Measurements from ENCODE around the gene CLEC16A. TPM values are rescaled to one million over a fixed set of nuclear protein-coding genes. Genes with fewer than 3 reads are reported as not detected.
A peak's percentile ranks its signal among the peaks of the same experiment; 100 is the strongest.
"Not testable (repeated sequence)": the region's sequence is repeated elsewhere in the genome, so short reads cannot be mapped to it uniquely, and the experiment has no call there.

The CLEC16A gene
- total RNA-seq, 2 experiments from 2014 or later: 25.5 to 26.7 TPM

- H3K27me3 Mint-ChIP-seq: no peaks in the 10 kb centered on the region
- no peak overlapping the region for H3K4me3 Mint-ChIP-seq
- intact Hi-C loops (cut with micrococcal nuclease): no loop called here
- H3K27ac Mint-ChIP-seq: no peak overlapping the region
- no peak for DNase-seq
- CTCF ChIA-PET: interaction anchor here (0.5 to 2.4 kb wide), 4 partner anchors 13 to 267 kb away, joined by 3 to 16 read pairs (median 4); no protein-coding TSS in a partner anchor
- no peaks in the 10 kb centered on the region for H3K9me3 Mint-ChIP-seq
- H3K4me1 Mint-ChIP-seq (ENCODE audit: low read depth): peaks cover 69% of the 10 kb centered on the region
- H3K36me3 Mint-ChIP-seq: peaks cover 19% of the 10 kb centered on the region
- POLR2A ChIA-PET: interaction anchor here (0.8 to 1.2 kb wide), 2 partner anchors 19 to 193 kb away, joined by 3 to 9 read pairs; partner anchors contain the start of gene NUBP1
Observed at GRCh38 chr16:10936272-10936984, 7.9 kb upstream of the CLEC16A start.

DNA sequence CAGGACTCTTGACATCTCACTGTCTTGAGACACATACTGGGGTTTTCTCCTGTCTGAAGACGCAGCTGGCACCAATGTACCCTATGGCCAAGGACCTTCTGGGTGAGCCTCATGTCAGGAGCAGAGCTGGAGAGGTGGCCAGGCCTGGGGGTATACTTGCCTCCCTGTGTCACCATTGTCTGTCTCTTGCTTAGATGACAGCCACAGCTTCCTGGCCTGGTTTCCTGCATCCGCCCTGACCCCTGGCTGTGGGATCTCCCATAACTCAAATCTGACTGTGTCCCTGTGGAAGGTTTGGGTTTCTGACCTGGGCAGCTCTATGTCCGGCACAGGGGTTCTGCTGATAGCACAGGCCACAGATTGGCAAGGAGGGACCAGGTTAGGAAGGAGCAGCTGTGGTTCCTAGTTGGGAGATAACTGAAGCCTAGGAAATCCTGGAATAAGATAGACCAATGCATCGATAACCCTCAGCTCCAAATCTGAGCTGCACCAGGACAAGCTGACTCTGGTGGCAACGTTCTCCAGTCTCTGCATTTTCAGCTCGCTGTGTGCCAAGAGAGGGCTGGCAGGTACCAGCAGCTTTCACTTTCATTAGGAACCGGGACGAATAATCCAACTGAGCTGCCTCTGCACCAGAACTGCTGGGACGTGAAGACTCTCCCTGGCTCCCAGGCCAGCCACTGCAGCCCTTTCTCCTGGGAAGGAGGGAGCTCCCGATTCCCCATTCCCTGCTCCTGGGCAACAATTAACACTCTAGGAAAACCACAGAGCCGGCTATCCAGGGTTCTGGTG is 7.1 kb upstream of the CLEC16A start:
- CTCF ChIA-PET: interaction anchor here (0.5 to 2.4 kb wide), 7 partner anchors 14 to 422 kb away, joined by 3 to 16 read pairs (median 3); no protein-coding TSS in a partner anchor
- intact Hi-C loops (cut with micrococcal nuclease): no loop called here
- H3K4me3 Mint-ChIP-seq: peak overlapping the region; percentile 41
- peaks cover 17% of the 10 kb centered on the region for H3K36me3 Mint-ChIP-seq
- H3K4me1 Mint-ChIP-seq (ENCODE audit: low read depth): peaks cover 69% of the 10 kb centered on the region
- no peaks in the 10 kb centered on the region for H3K27me3 Mint-ChIP-seq
- POLR2A ChIA-PET: interaction anchor here (0.8 to 1.2 kb wide), 2 partner anchors 18 to 193 kb away, joined by 3 to 9 read pairs; partner anchors contain the start of gene NUBP1
- no peak overlapping the region for H3K27ac Mint-ChIP-seq
- no peaks in the 10 kb centered on the region for H3K9me3 Mint-ChIP-seq
- no peak for DNase-seq

DNA sequence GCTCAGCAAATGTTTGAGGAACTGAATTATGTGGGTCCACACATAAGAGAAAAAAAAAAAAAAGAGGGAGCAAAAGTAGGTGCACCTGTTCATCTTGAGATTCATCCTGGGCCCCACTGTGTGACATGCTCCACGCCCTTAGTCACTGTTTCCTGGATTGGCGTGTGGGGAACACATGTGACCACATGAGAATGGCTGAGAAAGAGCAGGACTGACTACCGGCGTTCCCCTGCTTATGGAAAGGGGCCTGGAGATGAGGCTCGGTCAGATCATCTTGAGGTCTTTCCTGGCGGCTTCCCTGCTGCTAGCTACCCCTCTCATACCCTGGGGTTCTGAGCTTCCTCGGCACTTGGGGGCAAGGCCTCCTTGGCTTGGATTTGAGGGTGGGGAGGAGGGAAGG is 6.0 kb upstream of the CLEC16A start:
- DNase-seq: peak; percentile 82
- peaks cover 74% of the 10 kb centered on the region for H3K4me1 Mint-ChIP-seq (ENCODE audit: low read depth)
- intact Hi-C loops (cut with micrococcal nuclease): loop anchor here (2.0 kb wide), 1 partner anchor 68 kb away; no protein-coding TSS in a partner anchor
- peak overlapping the region; percentile 92 for H3K4me3 Mint-ChIP-seq
- no peaks in the 10 kb centered on the region for H3K27me3 Mint-ChIP-seq
- H3K36me3 Mint-ChIP-seq: peaks cover 17% of the 10 kb centered on the region
- H3K9me3 Mint-ChIP-seq: no peaks in the 10 kb centered on the region
- CTCF ChIA-PET: interaction anchor here (1.6 to 2.6 kb wide), 2 partner anchors 16 to 423 kb away, joined by 4 to 11 read pairs; no protein-coding TSS in a partner anchor
- H3K27ac Mint-ChIP-seq: peak overlapping the region; percentile 64
- POLR2A ChIA-PET: interaction anchor here (1.2 kb wide), 1 partner anchor 195 kb away, joined by 3 read pairs; the partner anchor contains the start of gene NUBP1

GRCh38 chr16:10938796-10939648 is 5.3 kb upstream of the CLEC16A start:
- Mint-ChIP-seq H3K4me1 (ENCODE audit: low read depth) (peaks cover 77% of the 10 kb centered on the region), H3K27ac (peak overlapping the region; percentile 64), H3K4me3 (peak overlapping the region; percentile 92), H3K9me3 (no peaks in the 10 kb centered on the region), H3K36me3 (peaks cover 17% of the 10 kb centered on the region), H3K27me3 (no peaks in the 10 kb centered on the region)
- no peak for DNase-seq
- intact Hi-C loops (cut with micrococcal nuclease): loop anchor here (2.0 kb wide), 1 partner anchor 68 kb away; no protein-coding TSS in a partner anchor
- ChIA-PET POLR2A (interaction anchor here (1.2 kb wide), 1 partner anchor 195 kb away, joined by 3 read pairs; the partner anchor contains the start of gene NUBP1), CTCF (interaction anchor here (0.7 to 2.6 kb wide), 3 partner anchors 17 to 424 kb away, joined by 4 to 11 read pairs (median 5); no protein-coding TSS in a partner anchor)

- Mint-ChIP-seq H3K27ac (peak overlapping the region; percentile 2), H3K4me1 (ENCODE audit: low read depth) (peaks cover 72% of the 10 kb centered on the region), H3K4me3 (peak overlapping the region; percentile 92), H3K27me3 (no peaks in the 10 kb centered on the region), H3K36me3 (peaks cover 17% of the 10 kb centered on the region), H3K9me3 (no peaks in the 10 kb centered on the region)
- CTCF ChIA-PET: interaction anchor here (0.7 to 2.6 kb wide), 4 partner anchors 18 to 425 kb away, joined by 4 to 11 read pairs (median 6); no protein-coding TSS in a partner anchor
- DNase-seq: no peak
- intact Hi-C loops (cut with micrococcal nuclease): loop anchor here (2.0 to 5.0 kb wide), 4 partner anchors 21 to 978 kb away; partner anchors contain the start of gene GSPT1
- POLR2A ChIA-PET: no interaction called here
Observed at GRCh38 chr16:10939649-10940234, 4.6 kb upstream of the CLEC16A start.

DNA sequence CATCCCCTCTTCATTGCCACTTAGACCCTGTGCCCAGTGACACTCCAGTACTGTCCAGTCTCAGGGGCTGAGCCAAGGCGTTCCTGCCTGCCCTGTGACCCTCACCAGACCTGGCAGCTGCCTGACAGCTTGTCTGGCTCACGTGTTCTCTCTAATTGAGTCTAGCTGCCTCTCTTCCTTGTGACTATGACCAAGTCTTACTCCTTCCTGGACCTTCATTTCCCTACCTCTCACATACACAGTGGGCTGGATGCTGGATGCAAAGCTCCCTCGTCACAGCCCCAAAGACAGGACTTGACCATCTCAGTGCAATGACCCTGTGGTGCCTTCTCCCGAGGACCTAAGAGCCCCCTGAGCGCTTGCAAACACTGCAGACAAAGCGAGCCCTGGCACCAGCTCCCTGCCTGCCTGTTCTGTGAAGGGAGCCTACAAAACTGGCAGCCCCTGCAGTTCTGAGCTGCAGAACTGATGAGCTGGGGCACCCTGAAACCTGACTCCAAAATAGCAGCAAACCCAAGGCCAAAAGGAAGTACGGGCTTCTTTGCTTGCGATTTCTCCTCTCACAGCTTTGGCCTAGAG is 3.8 kb upstream of the CLEC16A start:
- DNase-seq: peak; percentile 27
- peak overlapping the region; percentile 79 for H3K27ac Mint-ChIP-seq

DNA sequence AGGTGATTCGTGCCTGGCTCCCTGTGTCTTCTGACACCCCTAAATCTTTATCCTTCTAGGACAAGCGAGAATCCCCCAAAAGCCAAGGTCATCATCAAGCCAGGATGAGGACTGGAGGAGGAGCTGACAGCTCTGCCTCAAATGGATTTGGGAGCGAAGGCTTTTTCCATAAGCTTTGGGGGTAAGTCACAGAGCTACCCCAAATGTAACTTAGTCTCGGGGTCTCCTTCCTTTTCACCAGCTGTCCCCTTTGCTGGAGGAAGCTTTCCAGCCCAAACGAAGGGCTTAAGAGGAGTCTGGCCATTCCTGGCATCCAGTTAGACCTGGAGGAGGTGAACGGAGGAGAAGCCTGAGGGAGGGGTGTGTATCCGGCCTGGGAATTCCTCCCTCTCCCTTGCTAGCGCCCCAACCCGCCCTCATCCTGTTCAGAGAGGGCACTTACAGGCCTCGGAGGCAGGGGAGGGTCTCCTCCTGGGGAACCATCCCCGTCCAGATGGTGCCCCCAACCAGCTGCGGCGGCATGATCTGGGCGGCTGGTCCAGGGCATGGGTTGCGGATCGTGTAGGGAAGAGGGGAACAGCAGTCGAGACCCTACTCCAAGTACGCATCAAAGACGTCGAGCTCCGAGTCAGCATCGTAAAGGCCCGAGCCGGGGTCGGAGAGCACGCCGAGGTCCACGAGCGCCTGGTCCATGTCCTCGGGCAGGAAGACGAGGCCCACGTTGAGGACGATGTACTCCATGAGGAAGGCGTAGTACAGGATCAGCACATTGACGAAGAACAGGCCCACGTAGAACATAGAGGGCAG is 3.0 kb upstream of the CLEC16A start:
- peaks cover 73% of the 10 kb centered on the region for H3K4me1 Mint-ChIP-seq (ENCODE audit: low read depth)
- POLR2A ChIA-PET: interaction anchor here (0.7 to 1.2 kb wide), 3 partner anchors 46 to 310 kb away, joined by 3 to 6 read pairs (median 3); partner anchors contain the start of gene NUBP1
- H3K36me3 Mint-ChIP-seq: peaks cover 14% of the 10 kb centered on the region
- intact Hi-C loops (cut with micrococcal nuclease): loop anchor here (2.0 to 5.0 kb wide), 3 partner anchors 23 to 976 kb away; partner anchors contain the start of gene GSPT1
- CTCF ChIA-PET: interaction anchor here (0.6 to 2.6 kb wide), 5 partner anchors 12 to 593 kb away, joined by 3 to 11 read pairs (median 3); no protein-coding TSS in a partner anchor
- peak overlapping the region; percentile 79 for H3K27ac Mint-ChIP-seq
- no peak for DNase-seq
- H3K9me3 Mint-ChIP-seq: no peaks in the 10 kb centered on the region
- peak overlapping the region; percentile 92 for H3K4me3 Mint-ChIP-seq
- no peaks in the 10 kb centered on the region for H3K27me3 Mint-ChIP-seq

More for the DNA sequence above, 3.8 kb upstream of the CLEC16A start:
- POLR2A ChIA-PET: interaction anchor here (0.7 to 1.2 kb wide), 3 partner anchors 45 to 311 kb away, joined by 3 to 6 read pairs (median 3); partner anchors contain the start of gene NUBP1
- no peaks in the 10 kb centered on the region for H3K27me3 Mint-ChIP-seq
- intact Hi-C loops (cut with micrococcal nuclease): loop anchor here (2.0 to 5.0 kb wide), 3 partner anchors 22 to 977 kb away; partner anchors contain the start of gene GSPT1
- H3K36me3 Mint-ChIP-seq: peaks cover 17% of the 10 kb centered on the region
- CTCF ChIA-PET: interaction anchor here (0.6 to 2.6 kb wide), 5 partner anchors 13 to 594 kb away, joined by 3 to 11 read pairs (median 3); no protein-coding TSS in a partner anchor
- H3K9me3 Mint-ChIP-seq: no peaks in the 10 kb centered on the region
- H3K4me3 Mint-ChIP-seq: peak overlapping the region; percentile 92
- H3K4me1 Mint-ChIP-seq (ENCODE audit: low read depth): peaks cover 73% of the 10 kb centered on the region

GRCh38 chr16:10941935-10942351 is 2.4 kb upstream of the CLEC16A start:
- intact Hi-C loops (cut with micrococcal nuclease): loop anchor here (2.0 to 5.0 kb wide), 4 partner anchors 23 to 975 kb away; partner anchors contain the start of gene GSPT1
- H3K9me3 Mint-ChIP-seq, POLR2A ChIA-PET, H3K27me3 Mint-ChIP-seq, DNase-seq, H3K27ac Mint-ChIP-seq: not testable (repeated sequence)
- H3K4me3 Mint-ChIP-seq: peak overlapping the region; percentile 92
- peaks cover 70% of the 10 kb centered on the region for H3K4me1 Mint-ChIP-seq (ENCODE audit: low read depth)
- peaks cover 11% of the 10 kb centered on the region for H3K36me3 Mint-ChIP-seq
- CTCF ChIA-PET: interaction anchor here (1.0 kb wide), 4 partner anchors 9 to 23 kb away, joined by 3 to 6 read pairs (median 4); no protein-coding TSS in a partner anchor

- intact Hi-C loops (cut with micrococcal nuclease): loop anchor here (2.0 to 5.0 kb wide), 3 partner anchors 198 to 975 kb away; partner anchors contain the start of gene GSPT1
- H3K27me3 Mint-ChIP-seq: no peaks in the 10 kb centered on the region
- ChIA-PET POLR2A (no interaction called here), CTCF (interaction anchor here (1.0 kb wide), 4 partner anchors 9 to 24 kb away, joined by 3 to 6 read pairs (median 4); no protein-coding TSS in a partner anchor)
- peak within 1 kb of the TSS; percentile 92 for H3K4me3 Mint-ChIP-seq
- peak within 1 kb of the TSS; percentile 79 for H3K27ac Mint-ChIP-seq
- H3K36me3 Mint-ChIP-seq: peaks cover 11% of the 10 kb centered on the region
- peaks cover 70% of the 10 kb centered on the region for H3K4me1 Mint-ChIP-seq (ENCODE audit: low read depth)
- DNase-seq: peak; percentile 97
- H3K9me3 Mint-ChIP-seq: no peaks in the 10 kb centered on the region
Observed at GRCh38 chr16:10942352-10943063, 1.9 kb upstream of the CLEC16A start, which contains the start of gene DEXI. Gene DEXI, minus strand, starts transcription at chr16:10942468. Its CDS starts 463 bp downstream, at chr16:10942005.

Measured in activated CD4-positive, alpha-beta memory T cell treated with anti-CD3 and anti-CD28 coated beads for 36 hours (primary cell).